D341Med (cell line): ENCODE measurements around the gene MANF.

Source experiments
- DNase-seq: peaks from one replicate; pipeline ENCODE4 v3.0.0; 2012; ENCODE audit warnings: low spot score

MANF gene

GRCh38 chr3:51390246-51391074 lies 5.4 kb downstream of the MANF start:
- DNase-seq: no peak

- DNase-seq: peak; percentile 98
Measured at GRCh38 chr3:51391075-51391565, 6.0 kb downstream of the MANF start, which contains the start of gene RBM15B. Gene RBM15B, plus strand, starts transcription at chr3:51391285. Its CDS starts 115 bp downstream, at chr3:51391400.

DNA sequence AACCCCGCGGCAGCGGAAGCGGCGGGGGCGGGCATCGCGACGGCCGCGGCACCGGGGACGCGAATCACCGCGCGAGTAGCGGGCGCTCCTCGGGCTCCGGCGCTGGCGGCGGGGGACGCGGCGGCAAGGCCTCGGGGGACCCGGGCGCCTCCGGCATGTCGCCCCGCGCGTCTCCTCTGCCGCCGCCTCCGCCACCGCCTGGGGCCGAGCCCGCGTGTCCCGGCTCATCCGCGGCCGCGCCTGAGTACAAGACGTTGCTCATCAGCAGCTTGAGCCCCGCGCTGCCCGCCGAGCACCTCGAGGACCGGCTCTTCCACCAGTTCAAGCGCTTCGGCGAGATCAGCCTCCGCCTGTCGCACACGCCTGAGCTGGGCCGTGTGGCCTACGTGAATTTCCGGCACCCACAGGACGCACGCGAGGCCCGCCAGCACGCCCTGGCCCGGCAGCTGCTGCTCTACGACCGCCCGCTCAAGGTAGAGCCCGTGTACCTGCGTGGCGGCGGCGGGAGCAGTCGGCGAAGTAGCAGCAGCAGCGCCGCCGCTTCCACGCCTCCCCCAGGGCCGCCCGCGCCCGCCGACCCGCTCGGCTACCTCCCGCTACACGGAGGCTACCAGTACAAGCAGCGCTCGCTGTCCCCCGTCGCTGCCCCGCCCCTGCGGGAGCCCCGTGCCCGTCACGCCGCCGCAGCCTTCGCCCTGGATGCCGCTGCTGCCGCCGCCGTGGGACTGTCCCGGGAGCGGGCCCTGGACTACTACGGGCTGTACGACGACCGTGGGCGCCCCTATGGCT lies 6.7 kb downstream of the MANF start:
- peak; percentile 73 for DNase-seq

DNA sequence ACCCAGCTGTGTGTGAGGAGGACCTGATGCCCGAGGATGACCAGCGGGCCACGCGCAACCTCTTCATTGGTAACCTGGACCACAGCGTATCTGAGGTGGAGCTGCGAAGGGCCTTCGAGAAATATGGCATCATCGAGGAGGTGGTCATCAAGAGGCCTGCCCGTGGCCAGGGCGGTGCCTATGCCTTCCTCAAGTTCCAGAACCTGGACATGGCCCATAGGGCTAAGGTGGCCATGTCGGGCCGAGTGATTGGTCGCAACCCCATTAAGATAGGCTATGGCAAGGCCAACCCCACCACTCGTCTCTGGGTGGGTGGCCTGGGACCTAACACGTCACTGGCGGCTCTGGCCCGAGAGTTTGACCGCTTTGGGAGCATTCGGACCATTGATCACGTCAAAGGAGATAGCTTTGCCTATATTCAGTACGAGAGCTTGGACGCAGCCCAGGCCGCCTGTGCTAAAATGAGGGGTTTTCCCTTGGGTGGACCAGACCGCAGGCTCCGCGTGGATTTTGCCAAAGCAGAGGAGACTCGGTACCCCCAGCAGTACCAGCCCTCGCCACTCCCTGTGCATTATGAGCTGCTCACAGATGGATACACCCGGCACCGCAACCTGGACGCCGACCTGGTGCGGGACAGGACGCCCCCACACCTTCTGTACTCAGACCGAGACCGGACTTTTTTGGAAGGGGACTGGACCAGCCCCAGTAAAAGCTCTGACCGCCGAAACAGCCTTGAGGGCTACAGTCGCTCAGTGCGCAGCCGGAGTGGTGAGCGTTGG lies 7.5 kb downstream of the MANF start:
- no peak for DNase-seq

GRCh38 chr3:51393134-51393495 lies 8.0 kb downstream of the MANF start:
- DNase-seq: no peak

GRCh38 chr3:51393564-51393963 lies 8.5 kb downstream of the MANF start:
- no peak for DNase-seq

GRCh38 chr3:51394541-51394940 lies 9.4 kb downstream of the MANF start:
- DNase-seq: no peak

- no peak for DNase-seq
Measured at GRCh38 chr3:51395493-51396213, 10.6 kb downstream of the MANF start.

DNA sequence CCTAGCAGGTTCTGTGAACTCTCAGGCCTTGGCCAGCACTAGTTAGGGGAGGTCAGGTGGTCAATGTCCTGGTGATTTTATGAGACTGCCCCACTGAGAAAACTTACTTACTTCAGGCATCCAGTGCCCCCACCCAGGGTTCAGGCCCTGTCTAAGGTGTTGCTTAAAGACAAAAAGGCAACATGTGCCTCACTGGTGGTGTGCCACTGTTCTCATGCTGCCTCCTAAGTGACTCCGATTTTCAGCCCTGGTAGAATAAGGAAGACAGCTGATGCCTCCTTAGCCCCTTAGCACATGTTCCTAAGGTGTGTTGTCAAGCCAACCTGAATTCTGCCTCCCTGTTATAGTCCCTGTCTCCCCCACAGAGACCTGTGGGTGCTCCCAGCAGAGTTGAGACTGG lies 11.3 kb downstream of the MANF start:
- no peak for DNase-seq

DNA sequence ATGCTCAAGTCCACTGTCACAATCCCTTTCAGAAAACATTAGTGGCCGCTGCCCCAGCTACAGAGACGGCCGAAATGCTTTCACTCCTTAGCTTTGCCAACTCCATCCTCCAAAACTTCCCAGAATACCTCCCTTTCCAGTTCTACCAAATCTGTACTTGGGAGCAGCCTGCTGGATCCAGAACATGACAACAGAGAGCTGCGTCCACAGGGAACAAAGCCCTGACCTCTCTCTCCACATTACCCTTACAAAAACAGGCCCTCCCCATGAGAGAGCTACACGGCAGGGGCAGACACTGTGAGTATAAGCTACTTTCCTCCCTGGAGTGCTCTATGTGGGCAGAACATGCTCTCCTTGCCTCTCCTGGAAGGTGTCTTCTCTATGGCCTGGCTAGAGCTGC lies 12.3 kb downstream of the MANF start:
- no peak for DNase-seq

DNA sequence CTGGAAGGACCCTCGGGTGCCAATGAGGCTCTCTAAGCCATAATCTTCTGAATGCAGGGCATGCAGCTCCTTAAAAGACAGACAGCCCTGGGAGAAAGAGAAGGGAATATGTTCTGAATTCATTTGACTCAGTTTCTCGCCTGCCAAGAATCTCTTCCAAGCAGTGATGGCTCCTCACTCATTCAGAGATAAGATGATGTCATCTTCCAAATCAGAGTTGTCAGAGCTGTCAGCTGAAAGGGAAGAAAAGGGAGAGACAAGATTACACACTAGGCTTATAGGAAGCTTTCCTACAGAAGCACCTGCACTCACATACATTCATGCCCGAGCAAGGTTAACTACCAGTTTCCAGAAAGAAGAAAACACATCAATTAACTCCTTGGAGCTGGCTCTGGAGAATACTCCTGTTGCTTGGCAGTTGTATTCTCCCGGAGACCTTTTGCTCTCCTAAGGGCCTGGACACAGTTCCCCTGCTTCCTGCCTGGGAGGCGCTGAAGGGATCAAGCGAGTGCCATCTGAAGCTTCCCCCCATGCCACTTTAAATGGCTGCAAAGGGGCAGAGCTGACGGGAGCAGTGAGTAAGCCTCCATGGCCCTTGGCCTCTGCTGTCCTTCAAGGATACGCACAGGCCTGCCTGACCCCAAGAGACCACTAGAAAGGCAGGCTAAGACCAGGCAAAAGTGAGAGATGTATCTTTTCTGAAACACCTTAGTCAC lies 13.7 kb downstream of the MANF start:
- no peak for DNase-seq

GRCh38 chr3:51400166-51400565 lies 15.1 kb downstream of the MANF start:
- DNase-seq: no peak

- DNase-seq: no peak
Measured at GRCh38 chr3:51401735-51402134, 16.6 kb downstream of the MANF start.

GRCh38 chr3:51403675-51404074 lies 18.6 kb downstream of the MANF start:
- no peak for DNase-seq

DNA sequence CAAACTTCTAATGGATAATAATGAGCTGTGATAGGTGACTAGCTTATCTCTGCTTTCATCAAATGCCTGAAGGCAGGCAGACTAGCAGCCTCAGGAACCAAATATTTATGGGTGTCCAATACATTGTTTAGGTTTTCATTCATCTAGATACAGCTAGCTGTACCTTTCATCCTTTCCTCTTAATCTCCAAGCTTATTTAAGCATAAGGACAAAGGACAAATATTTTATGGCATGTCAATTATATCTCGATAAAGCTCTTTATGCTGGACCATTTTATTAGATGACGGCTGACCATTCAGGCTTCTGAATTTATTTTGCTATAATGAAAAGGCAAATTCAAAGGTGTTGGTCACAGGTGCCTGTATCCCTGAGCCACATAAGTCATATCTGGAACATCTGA lies 22.9 kb downstream of the MANF start:
- DNase-seq: no peak

DNA sequence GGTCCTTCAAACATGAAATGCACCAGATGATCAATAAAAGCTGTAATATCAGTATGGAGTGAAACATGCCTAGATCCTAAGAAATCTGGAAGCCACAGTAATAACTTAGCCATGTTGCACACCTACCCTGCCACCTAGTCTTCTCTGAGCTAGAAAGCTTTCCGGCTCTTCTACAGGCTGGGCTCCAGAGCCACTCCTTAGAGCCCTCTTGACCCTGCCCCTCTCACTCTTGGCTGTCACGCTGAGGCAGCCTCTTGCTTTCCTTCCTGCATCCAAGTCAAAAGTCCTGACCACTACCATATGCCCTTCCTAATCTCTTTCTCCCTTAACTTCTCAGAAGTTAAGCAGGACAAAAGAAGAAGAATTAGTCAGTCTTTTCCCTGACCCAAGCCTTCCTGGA lies 23.7 kb downstream of the MANF start:
- DNase-seq: no peak

DNA sequence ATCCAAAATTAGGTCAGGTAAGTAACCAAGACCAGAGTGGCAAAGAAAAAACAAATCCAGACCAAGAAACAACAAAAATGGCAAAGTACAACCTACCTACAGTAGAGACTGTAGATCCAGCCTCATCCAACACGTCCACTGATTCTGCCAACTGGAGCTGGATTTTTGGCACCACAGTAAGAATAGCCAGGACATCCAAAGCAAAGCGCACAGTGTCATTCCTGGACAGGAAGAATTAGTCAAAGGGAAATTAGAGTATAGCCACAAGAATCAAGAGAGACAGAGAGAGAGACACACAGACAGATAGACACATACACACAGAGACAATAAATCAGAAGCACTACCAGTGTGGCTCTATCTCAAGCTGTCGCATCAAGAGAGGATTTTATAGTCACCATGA lies 37.1 kb downstream of the MANF start:
- DNase-seq: no peak

GRCh38 chr3:51426921-51427320 lies 41.8 kb downstream of the MANF start:
- DNase-seq: no peak

- no peak for DNase-seq
Measured at GRCh38 chr3:51429138-51429537, 44.0 kb downstream of the MANF start.

GRCh38 chr3:51434110-51434509 lies 49.0 kb downstream of the MANF start:
- DNase-seq: no peak

GRCh38 chr3:51434746-51435327 lies 49.7 kb downstream of the MANF start:
- DNase-seq: peak; percentile 80
